HCT116 (cell line): ENCODE results near the gene CLIC4. TPM values are rescaled to one million over a fixed set of nuclear protein-coding genes. Genes with fewer than 3 reads are reported as not detected.

Experiments
- ATAC-seq: fragments of 200-7000 bp; cut with Tn5 transposase; 2 replicates; pipeline ENCODE4 v1.9.1; 2020; ENCODE audit warnings: mild to moderate bottlenecking, moderate library complexity
- BruUV-seq: library from RNA; stranded (reverse); fragments of 400-500 nt; replicated peaks from 2 replicates; lab custom pipeline; 2021; lab: Mats Ljungman, UMichigan
- CTCF ChIA-PET: fragments of 300-600 bp; sonication (Branson Sonifier 250); formaldehyde crosslinking; loops from one replicate; lab custom pipeline; 2021; ENCODE audit warnings: antibody characterized with exemption; lab: Charles Lee
- POLR2A ChIA-PET: fragments of 300-600, 350-600 bp; sonication (Branson Sonifier 250); formaldehyde crosslinking; loops from one replicate; lab custom pipeline; 2021; ENCODE audit warnings: antibody characterized with exemption; lab: Charles Lee
- RAD21 ChIA-PET, 2 experiments: fragments of 300-600 bp; sonication (Branson Sonifier 250); formaldehyde crosslinking; loops; one replicate each; lab custom pipeline; 2023; ENCODE audit warnings: low total read pairs in 2 of 2; ENCODE audit not compliant: uncharacterized antibody in 2 of 2, unreplicated experiment in 2 of 2, low non-redundant PET in 1 of 2; lab: Charles Lee
- DNase-seq: peaks from one replicate; pipeline ENCODE4 v3.0.0-alpha.2; 2010; ENCODE audit warnings: low read depth, low spot score
- H2AFZ ChIP-seq: fragments of 200-600 bp; shearing (Covaris generic), sonication (generic); 2 replicates; pipeline ENCODE4 v1.6.1; 2017; ENCODE audit warnings: low read depth, mixed run types, mixed read lengths, antibody characterized with exemption, low read length; ENCODE audit not compliant: poor library complexity, severe bottlenecking
- H3K27ac ChIP-seq: 2 replicates; pipeline ENCODE4 v1.5.1; 2012; ENCODE audit warnings: low read depth, low read length
- H3K27me3 ChIP-seq: fragments of 200-600 bp; sonication (generic); 2 replicates; pipeline ENCODE4 v1.6.1; 2016; ENCODE audit warnings: mixed run types, low read length, mixed read lengths; ENCODE audit not compliant: insufficient read depth
- H3K36me3 ChIP-seq, 2 experiments: fragments of 200-500 bp in 1 of 2; fragments of 200-600 bp in 1 of 2; sonication (Bioruptor generic) in 1 of 2; sonication (generic) in 1 of 2; 2 replicates each; pipeline versions ENCODE4 v1.5.1 to v1.6.1; 2014 to 2016; ENCODE audit warnings: low read length in 2 of 2, inconsistent platforms in 1 of 2, mixed read lengths in 1 of 2, mixed run types in 1 of 2; ENCODE audit not compliant: insufficient read depth in 2 of 2, control insufficient read depth in 1 of 2
- H3K4me1 ChIP-seq, 2 experiments: fragments of 200-600 bp in 1 of 2; sonication (generic) in 1 of 2; 2 replicates each; pipeline versions ENCODE4 v1.5.1 to v1.6.1; 2012 to 2017; ENCODE audit warnings: low read length in 2 of 2, inconsistent platforms in 1 of 2, mild to moderate bottlenecking in 1 of 2, mixed read lengths in 1 of 2, mixed run types in 1 of 2, moderate library complexity in 1 of 2; ENCODE audit not compliant: insufficient read depth in 2 of 2, control insufficient read depth in 1 of 2
- H3K4me2 ChIP-seq: fragments of 200-600 bp; sonication (generic); 2 replicates; pipeline ENCODE4 v1.6.1; 2017; ENCODE audit warnings: mixed run types, low read length, mixed read lengths
- H3K4me3 ChIP-seq, 2 experiments: fragments of 200-600 bp in 1 of 2; sonication (generic) in 1 of 2; replicated peaks in 1 of 2; 2 replicates each; pipeline ENCODE4 v1.5.1; 2011 to 2016; ENCODE audit warnings: low read length in 2 of 2, control low read depth in 1 of 2, low read depth in 1 of 2, mild to moderate bottlenecking in 1 of 2, mixed read lengths in 1 of 2, mixed run types in 1 of 2
- H3K79me2 ChIP-seq: fragments of 200-600 bp; sonication (generic); 2 replicates; pipeline ENCODE4 v1.6.1; 2017; ENCODE audit warnings: mild to moderate bottlenecking, mixed run types, low read length, moderate library complexity, mixed read lengths; ENCODE audit not compliant: insufficient read depth
- H3K9ac ChIP-seq: fragments of 200-600 bp; sonication (generic); 2 replicates; pipeline ENCODE4 v1.6.1; 2016; ENCODE audit warnings: low read length, mixed read lengths
- H3K9me2 ChIP-seq: fragments of 200-600 bp; sonication (generic), shearing (Covaris generic); 2 replicates; pipeline ENCODE4 v1.6.1; 2017; ENCODE audit warnings: mixed run types, mild to moderate bottlenecking, moderate library complexity; ENCODE audit not compliant: insufficient read depth
- H3K9me3 ChIP-seq, 2 experiments: fragments of 200-500 bp in 1 of 2; fragments of 200-600 bp in 1 of 2; sonication (Bioruptor generic) in 1 of 2; sonication (generic) in 1 of 2; 2 replicates each; pipeline ENCODE4 v1.6.1; 2014 to 2017; ENCODE audit warnings: low read length in 2 of 2, mixed read lengths in 2 of 2, inconsistent platforms in 1 of 2, low read depth in 1 of 2, mild to moderate bottlenecking in 1 of 2, mixed run types in 1 of 2, moderate library complexity in 1 of 2; ENCODE audit not compliant: control insufficient read depth in 1 of 2, insufficient read depth in 1 of 2
- H4K20me1 ChIP-seq: fragments of 200-600 bp; sonication (generic), shearing (Covaris generic); 2 replicates; pipeline ENCODE4 v1.6.1; 2017; ENCODE audit warnings: mixed run types, mild to moderate bottlenecking, moderate library complexity; ENCODE audit not compliant: insufficient read depth
- CBX3 ChIP-seq: IDR thresholded peaks from 2 replicates; pipeline ENCODE4 v1.6.1; 2012; ENCODE audit warnings: low read depth
- CEBPB ChIP-seq: IDR thresholded peaks from 2 replicates; pipeline ENCODE4 v1.6.1; 2012; ENCODE audit warnings: low read depth
- FOSL1 ChIP-seq: IDR thresholded peaks from 2 replicates; pipeline ENCODE4 v1.6.1; 2012; ENCODE audit warnings: low read depth
- POLR2A ChIP-seq: IDR thresholded peaks from 2 replicates; pipeline ENCODE4 v1.7.0; 2011; ENCODE audit warnings: borderline replicate concordance; ENCODE audit not compliant: insufficient read depth, insufficient read length; ENCODE audit errors: extremely low read depth
- POLR2AphosphoS5 ChIP-seq: IDR thresholded peaks from 2 replicates; pipeline ENCODE4 v1.6.1; 2011; ENCODE audit warnings: mild to moderate bottlenecking, low read depth, low read length, moderate library complexity
- RAD21 ChIP-seq: IDR thresholded peaks from 2 replicates; pipeline ENCODE4 v1.6.1; 2012; ENCODE audit warnings: low read depth, mild to moderate bottlenecking
- REST ChIP-seq: IDR thresholded peaks from 2 replicates; pipeline ENCODE4 v1.6.1; 2012; ENCODE audit warnings: low read depth
- SRF ChIP-seq: IDR thresholded peaks from 2 replicates; pipeline ENCODE4 v1.6.1; 2012; ENCODE audit warnings: low read depth
- ZBTB33 ChIP-seq: IDR thresholded peaks from 2 replicates; pipeline ENCODE4 v1.6.1; 2011; ENCODE audit warnings: mild to moderate bottlenecking, low read length, moderate library complexity; ENCODE audit not compliant: insufficient replicate concordance; ENCODE audit errors: extremely low read depth
- intact Hi-C: fragments of 100-400 bp; cut with micrococcal nuclease; formaldehyde crosslinking; loops from 2 replicates; pipeline ENCODE4 v1.10.0; 2022
- total RNA-seq: library from RNA; stranded (reverse); gene quantifications from one replicate; pipeline ENCODE4 v1.2.1, GENCODE V29; 2021; ENCODE audit not compliant: unreplicated experiment

CLIC4 gene
- total RNA-seq, 1 experiment from 2014 or later = 77.2 TPM

- no peaks in the 10 kb centered on the region for H3K36me3 ChIP-seq
- ChIA-PET POLR2A (interaction anchor here (1.2 kb wide), 2 partner anchors 13 to 15 kb away, joined by 3 to 4 read pairs; no protein-coding TSS in a partner anchor), CTCF (no interaction called here), RAD21 (no interaction called here)
- H3K9me2 ChIP-seq = no peaks in the 10 kb centered on the region
- H2AFZ ChIP-seq = no peak overlapping the region
- ATAC-seq (no peak), DNase-seq (no peak)
- H3K9ac ChIP-seq = no peak overlapping the region
- intact Hi-C loops = no loop called here
- no TSS peak for BruUV-seq
- H3K4me3 ChIP-seq = no peak overlapping the region
- H3K4me2 ChIP-seq = no peak overlapping the region
- H3K27ac ChIP-seq = no peak overlapping the region
- no peaks in the 10 kb centered on the region for H4K20me1 ChIP-seq
- no peaks in the 10 kb centered on the region for H3K9me3 ChIP-seq
- no peaks in the 10 kb centered on the region for H3K79me2 ChIP-seq
- TF ChIP-seq FOSL1 (no peak), REST (no peak), CEBPB (no peak), SRF (no peak), RAD21 (no peak), CBX3 (no peak), POLR2AphosphoS5 (no peak), POLR2A (no peak), ZBTB33 (no peak)
- H3K4me1 ChIP-seq = peaks cover 13 to 36% of the 10 kb centered on the region in 2 experiments
- no peaks in the 10 kb centered on the region for H3K27me3 ChIP-seq
These were observed 6.0 kb upstream of the CLIC4 start for GRCh38 chr1:24739241-24739640.
